Testis (tissue), 2 donors: Measurements from ENCODE around the gene CHST13.

ENCODE experiments used
- POLR2A ChIP-seq: fragments of 450-650 bp; IDR thresholded peaks from one replicate; pipeline ENCODE4 v1.6.1; 2017; ENCODE audit warnings: antibody characterized with exemption, mild to moderate bottlenecking, moderate library complexity
- TF ChIP-seq, protein P1 (sequence below), 3 experiments: fragments of 450-650 bp in 2 of 3; fragments of 200-600 bp in 1 of 3; sonication (generic) in 1 of 3; IDR thresholded peaks; one replicate each; pipeline ENCODE4 v1.5.1; 2016 to 2019; ENCODE audit warnings: antibody characterized with exemption in 3 of 3, mild to moderate bottlenecking in 2 of 3, moderate library complexity in 1 of 3

DNA sequence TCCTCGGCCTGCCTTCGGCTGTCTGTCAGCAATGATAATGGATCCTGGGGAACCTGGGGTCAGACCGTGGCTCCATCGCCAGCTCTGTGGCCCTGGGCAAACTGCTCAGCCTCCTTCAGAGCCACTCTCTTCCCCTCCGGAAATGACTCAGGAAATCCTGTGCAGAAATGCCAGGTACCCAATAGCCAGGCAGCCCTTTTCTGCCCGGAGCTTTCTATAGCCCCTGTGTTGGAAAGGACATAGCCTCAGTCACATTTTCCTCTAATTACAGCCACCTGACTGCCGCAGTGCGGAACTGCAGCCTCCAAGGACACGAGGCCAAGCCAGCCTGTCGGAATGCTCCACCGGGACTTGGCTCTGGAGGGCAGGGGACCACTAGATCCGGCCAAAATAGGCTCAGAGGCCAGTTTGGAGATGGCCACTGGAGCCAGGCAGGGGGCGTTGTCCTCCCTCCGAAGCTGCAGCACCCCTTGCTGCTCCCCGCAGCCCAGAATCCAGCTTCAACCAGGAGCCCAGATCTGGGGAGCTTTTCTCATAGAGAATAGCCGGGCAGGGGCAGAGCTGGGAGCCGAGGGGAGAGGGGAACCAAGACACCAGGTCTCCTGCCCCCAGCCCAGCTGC lies 36.7 kb upstream of the CHST13 start:
- TF ChIP-seq, protein P1, sequence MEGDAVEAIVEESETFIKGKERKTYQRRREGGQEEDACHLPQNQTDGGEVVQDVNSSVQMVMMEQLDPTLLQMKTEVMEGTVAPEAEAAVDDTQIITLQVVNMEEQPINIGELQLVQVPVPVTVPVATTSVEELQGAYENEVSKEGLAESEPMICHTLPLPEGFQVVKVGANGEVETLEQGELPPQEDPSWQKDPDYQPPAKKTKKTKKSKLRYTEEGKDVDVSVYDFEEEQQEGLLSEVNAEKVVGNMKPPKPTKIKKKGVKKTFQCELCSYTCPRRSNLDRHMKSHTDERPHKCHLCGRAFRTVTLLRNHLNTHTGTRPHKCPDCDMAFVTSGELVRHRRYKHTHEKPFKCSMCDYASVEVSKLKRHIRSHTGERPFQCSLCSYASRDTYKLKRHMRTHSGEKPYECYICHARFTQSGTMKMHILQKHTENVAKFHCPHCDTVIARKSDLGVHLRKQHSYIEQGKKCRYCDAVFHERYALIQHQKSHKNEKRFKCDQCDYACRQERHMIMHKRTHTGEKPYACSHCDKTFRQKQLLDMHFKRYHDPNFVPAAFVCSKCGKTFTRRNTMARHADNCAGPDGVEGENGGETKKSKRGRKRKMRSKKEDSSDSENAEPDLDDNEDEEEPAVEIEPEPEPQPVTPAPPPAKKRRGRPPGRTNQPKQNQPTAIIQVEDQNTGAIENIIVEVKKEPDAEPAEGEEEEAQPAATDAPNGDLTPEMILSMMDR (IDR thresholded peaks at IDR 0.05): peak in 2 of 3 experiments; percentile 13 to 34
- TF ChIP-seq POLR2A: no peak
